Right lobe of liver (tissue), 6 donors: ENCODE measurements around the gene RANBP3. TPM values are rescaled to one million over a fixed set of nuclear protein-coding genes. Genes with fewer than 3 reads are reported as not detected.

Experiments used
- ATAC-seq, 4 donors: fragments of 200-7000 bp; cut with Tn5 transposase; one replicate each; pipeline ENCODE4 v1.9.1; 2020; ENCODE audit warnings: mild to moderate bottlenecking in 4 of 4, moderate library complexity in 4 of 4
- DNase-seq, 3 donors: peaks; one replicate each; pipeline ENCODE4 v3.0.0-alpha.2; 2020
- H3K27ac ChIP-seq, 3 donors: fragments of 200-600 bp; one replicate each; pipeline ENCODE4 v1.8.0; 2022
- H3K27me3 ChIP-seq, 2 donors: fragments of 200-600 bp; one replicate each; pipeline ENCODE4 v1.8.0; 2022
- H3K36me3 ChIP-seq, 4 donors: fragments of 200-600 bp; sonication (generic) in 1 of 4; one replicate each; pipeline versions ENCODE4 v1.5.1 to v1.8.0; 2017 to 2022; ENCODE audit warnings: control low read depth in 1 of 4
- H3K4me1 ChIP-seq, 4 donors: fragments of 200-600 bp; sonication (generic) in 1 of 4; one replicate each; pipeline versions ENCODE4 v1.5.1 to v1.8.0; 2017 to 2022; ENCODE audit warnings: control low read depth in 1 of 4
- H3K4me3 ChIP-seq, 3 donors: fragments of 200-600 bp; one replicate each; pipeline ENCODE4 v1.8.0; 2022
- H3K9me3 ChIP-seq, 4 donors: fragments of 200-600 bp; sonication (generic) in 1 of 4; one replicate each; pipeline versions ENCODE4 v1.5.1 to v1.8.0; 2017 to 2022; ENCODE audit warnings: control low read depth in 1 of 4
- POLR2A ChIP-seq: fragments of 450-650 bp; IDR thresholded peaks from one replicate; pipeline ENCODE4 v1.6.1; 2017; ENCODE audit warnings: antibody characterized with exemption, mild to moderate bottlenecking
- WGBS: methylation state at CpG from one replicate; pipeline ENCODE4 v1.1.6; 2018; ENCODE audit warnings: low coverage, low lambda C conversion rate; ENCODE audit not compliant: insufficient coverage; ENCODE audit errors: missing lambda C conversion rate; 5-methylcytosine and 5-hydroxymethylcytosine counted together
- intact Hi-C, 2 donors: fragments of 100-400 bp; cut with DNase I; formaldehyde crosslinking; loops; one replicate each; pipeline versions ENCODE4 v1.11.2 to v1.14.1; 2022
- total RNA-seq, 6 experiments: library from RNA; depleted of rRNA in 2 of 6; stranded (reverse); fragments of >200 nt in 2 of 6; fragmentation: NEBNext Ultra II Directional in 3 of 6; extraction: Animal tissue kit (Norgen Biotek cat#: 25700) in 3 of 6; gene quantifications; one replicate each; pipeline versions ENCODE4 v1.1.0 to v1.2.4, GENCODE V29; 2016 to 2023
- TF ChIP-seq, protein P1 (sequence below), 4 donors: fragments of 200-600 bp in 3 of 4; fragments of 450-650 bp in 1 of 4; IDR thresholded peaks; one replicate each; pipeline versions ENCODE4 v1.5.1 to v1.8.0; 2016 to 2022; ENCODE audit warnings: antibody characterized with exemption in 4 of 4, mild to moderate bottlenecking in 2 of 4
- donor health status: DM: no; HTN: yes; CAD: no.
- donor health status: DM: no; HTN: no; CAD: no.
- donor health status: DM: no; HTN: no; CAD: no.
- donor health status: DM: no; HTN: yes; CAD: no.
- donor health status: DM: no; HTN: yes; CAD: no.

The RANBP3 gene
- total RNA-seq, 6 experiments from 2014 or later: 21.7 to 49.5 (median 24.5) TPM

DNA sequence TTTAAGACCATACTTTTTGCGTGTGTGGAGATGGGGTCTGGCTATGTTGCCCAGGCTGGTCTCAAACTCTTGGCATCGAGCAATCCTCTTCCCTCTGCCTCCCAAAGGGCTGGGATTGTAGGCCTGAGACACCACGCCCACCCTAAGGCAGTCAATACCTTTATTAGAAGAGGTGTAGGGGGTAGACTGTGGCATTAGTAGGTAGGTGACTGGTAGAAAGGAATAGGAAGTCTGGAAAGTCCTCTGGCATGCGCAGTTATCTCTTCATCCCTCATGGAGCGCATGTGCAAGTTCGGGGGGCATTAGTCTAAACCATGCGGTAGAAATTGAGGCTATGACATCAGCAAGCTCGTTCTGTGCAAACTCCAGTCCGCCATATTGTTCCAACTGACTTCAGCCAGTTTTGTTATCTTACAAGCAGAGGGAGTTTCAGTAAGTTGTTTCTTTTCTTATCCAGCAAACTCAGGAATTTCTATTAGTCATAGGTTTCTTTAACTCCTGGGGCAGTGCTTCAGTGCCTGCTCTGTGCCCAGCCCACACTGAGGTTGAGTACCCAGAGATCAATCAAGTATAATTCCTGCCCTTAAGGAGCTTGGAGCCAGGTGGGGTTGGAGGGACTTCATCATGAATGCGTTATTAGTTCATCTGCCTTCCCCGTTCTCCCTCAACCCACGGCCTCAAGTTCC, 7.3 kb upstream of the RANBP3 start:
- Histone ChIP-seq H3K4me3 (no peak overlapping the region), H3K4me1 (peaks cover 0 to 29% (median 7%) of the 10 kb centered on the region in 4 donors), H3K36me3 (no peaks in the 10 kb centered on the region), H3K27me3 (no peaks in the 10 kb centered on the region), H3K9me3 (no peaks in the 10 kb centered on the region), H3K27ac (no peak overlapping the region)
- no peak for TF ChIP-seq POLR2A
- TF ChIP-seq, protein P1, sequence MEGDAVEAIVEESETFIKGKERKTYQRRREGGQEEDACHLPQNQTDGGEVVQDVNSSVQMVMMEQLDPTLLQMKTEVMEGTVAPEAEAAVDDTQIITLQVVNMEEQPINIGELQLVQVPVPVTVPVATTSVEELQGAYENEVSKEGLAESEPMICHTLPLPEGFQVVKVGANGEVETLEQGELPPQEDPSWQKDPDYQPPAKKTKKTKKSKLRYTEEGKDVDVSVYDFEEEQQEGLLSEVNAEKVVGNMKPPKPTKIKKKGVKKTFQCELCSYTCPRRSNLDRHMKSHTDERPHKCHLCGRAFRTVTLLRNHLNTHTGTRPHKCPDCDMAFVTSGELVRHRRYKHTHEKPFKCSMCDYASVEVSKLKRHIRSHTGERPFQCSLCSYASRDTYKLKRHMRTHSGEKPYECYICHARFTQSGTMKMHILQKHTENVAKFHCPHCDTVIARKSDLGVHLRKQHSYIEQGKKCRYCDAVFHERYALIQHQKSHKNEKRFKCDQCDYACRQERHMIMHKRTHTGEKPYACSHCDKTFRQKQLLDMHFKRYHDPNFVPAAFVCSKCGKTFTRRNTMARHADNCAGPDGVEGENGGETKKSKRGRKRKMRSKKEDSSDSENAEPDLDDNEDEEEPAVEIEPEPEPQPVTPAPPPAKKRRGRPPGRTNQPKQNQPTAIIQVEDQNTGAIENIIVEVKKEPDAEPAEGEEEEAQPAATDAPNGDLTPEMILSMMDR (IDR thresholded peaks at IDR 0.05): no peak
- ATAC-seq: no peak
- 94% methylated on average over 4 of the region's 12 CpGs for WGBS
- DNase-seq: no peak
- intact Hi-C loops: loop anchor here (5.0 kb wide), 1 partner anchor 37 kb away; no protein-coding TSS in a partner anchor

DNA sequence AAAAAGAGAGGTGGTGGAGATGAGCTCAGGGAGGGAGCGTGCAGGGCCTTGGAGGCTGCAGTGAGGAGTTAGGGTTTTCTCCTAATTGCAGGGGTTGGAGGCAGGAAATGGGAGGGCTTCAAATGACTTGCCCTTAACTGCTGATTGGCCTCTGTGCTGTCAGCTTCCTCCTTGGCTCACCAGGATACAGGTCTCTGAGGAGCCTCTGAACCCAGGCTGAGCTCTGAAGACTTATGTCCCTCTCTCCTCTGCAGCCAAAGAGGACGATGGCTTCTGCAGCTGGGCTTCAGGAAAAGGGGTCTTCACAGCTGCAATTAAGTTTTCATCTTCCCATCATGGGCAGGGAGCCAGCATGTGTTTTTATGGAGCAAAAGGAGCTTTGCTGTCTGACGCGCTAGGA, 6.7 kb upstream of the RANBP3 start:
- ATAC-seq: no peak
- Histone ChIP-seq H3K4me3 (no peak overlapping the region), H3K36me3 (no peaks in the 10 kb centered on the region), H3K9me3 (no peaks in the 10 kb centered on the region), H3K27ac (no peak overlapping the region), H3K27me3 (no peaks in the 10 kb centered on the region), H3K4me1 (peaks cover 0 to 35% (median 7%) of the 10 kb centered on the region in 4 donors)
- TF ChIP-seq, protein P1 (IDR thresholded peaks at IDR 0.05): no peak
- no peak for TF ChIP-seq POLR2A
- no peak for DNase-seq
- 50% methylated on average over 1 of the region's 4 CpGs for WGBS
- intact Hi-C loops: no loop called here

DNA sequence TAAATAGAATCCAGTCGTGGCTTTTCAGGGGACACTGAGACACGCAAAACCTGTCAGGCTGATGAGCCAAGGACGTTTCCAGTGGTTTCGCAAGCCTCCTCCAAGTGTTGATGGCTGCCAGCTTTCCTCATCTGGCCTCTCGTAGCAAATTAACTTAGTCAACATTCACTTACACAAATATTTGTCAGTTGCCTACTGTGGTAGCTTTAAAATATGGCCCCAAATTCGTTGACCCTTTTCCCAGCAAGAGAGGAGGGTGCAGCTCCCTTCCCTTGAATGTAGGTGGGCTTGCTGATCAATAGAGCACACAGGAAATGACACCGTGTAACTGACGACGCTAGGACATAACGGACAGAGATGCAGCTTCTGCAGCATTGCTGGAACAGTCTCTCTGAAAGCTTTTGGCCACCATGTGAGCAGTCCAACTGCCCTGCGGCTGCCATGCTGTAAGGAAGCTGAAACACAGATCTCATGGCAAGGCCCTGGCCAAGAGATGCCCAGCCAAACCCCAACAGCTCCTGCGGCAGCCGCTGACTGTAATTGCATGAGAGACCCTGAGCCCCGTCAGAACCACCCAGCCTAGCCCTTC, 5.5 kb upstream of the RANBP3 start:
- no peak overlapping the region for H3K4me3 ChIP-seq
- no peaks in the 10 kb centered on the region for H3K27me3 ChIP-seq
- TF ChIP-seq, protein P1 (IDR thresholded peaks at IDR 0.05): no peak
- no peak for TF ChIP-seq POLR2A
- WGBS: 10% methylated on average over 9 of the region's 14 CpGs
- DNase-seq (no peak), ATAC-seq (peak in 3 of 4 donors; percentile 4 to 30 (median 13))
- H3K4me1 ChIP-seq: peaks cover 0 to 46% (median 7%) of the 10 kb centered on the region in 4 donors
- no peaks in the 10 kb centered on the region for H3K9me3 ChIP-seq
- intact Hi-C loops: no loop called here
- H3K27ac ChIP-seq: peak overlapping the region in 1 of 3 donors; percentile 63
- H3K36me3 ChIP-seq: no peaks in the 10 kb centered on the region

DNA sequence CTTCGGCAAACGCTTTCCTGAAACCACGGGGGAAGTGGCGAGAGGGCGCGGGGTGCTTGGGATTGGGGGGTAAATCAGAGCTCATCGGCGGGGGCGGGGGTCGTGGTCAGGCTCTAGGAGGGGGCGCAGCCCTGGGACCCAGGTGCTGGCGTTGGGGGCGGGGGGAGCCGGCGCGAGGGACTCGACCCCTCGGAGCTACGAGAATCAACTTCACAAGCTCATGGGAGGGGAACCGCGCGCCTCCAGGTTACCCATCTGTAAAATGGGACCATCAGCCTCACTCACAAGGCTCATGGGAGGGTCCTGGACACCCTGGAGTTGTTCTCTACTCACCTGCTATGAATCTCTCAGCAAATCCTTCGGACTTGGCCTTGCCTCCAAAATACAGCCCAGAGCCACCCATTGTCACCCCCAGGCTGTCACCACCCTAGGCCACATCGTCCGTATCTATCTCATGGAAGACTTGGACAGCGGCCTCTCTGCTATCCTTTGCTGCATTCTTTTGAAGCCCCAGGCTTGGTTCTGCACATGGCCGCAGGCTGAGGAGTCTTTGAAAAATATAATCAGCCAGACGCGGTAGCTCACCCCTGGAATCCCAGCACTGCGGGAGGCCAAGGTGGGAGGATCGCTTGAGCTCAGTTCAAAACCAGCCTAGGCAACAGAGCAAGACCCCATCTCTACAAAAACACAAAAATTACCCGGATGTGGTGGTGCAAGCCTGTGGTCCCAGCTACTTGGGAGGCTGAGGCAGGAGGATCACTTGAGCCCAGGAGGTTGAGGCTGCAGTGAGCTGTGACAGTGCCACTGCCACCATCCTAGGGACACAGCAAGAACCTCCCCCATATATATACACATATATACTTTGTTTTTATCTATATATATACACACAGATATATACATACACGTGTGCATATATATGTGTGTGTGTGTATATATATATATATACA, 939 bp upstream of the RANBP3 start:
- ATAC-seq (no peak), DNase-seq (no peak)
- Histone ChIP-seq H3K27me3 (no peaks in the 10 kb centered on the region), H3K9me3 (no peaks in the 10 kb centered on the region), H3K4me1 (peaks cover 0 to 55% (median 10%) of the 10 kb centered on the region in 4 donors), H3K4me3 (peak overlapping the region; percentile 78 to 92 (median 89)), H3K27ac (peak overlapping the region; percentile 77 to 85 (median 84)), H3K36me3 (no peaks in the 10 kb centered on the region)
- intact Hi-C loops: no loop called here
- WGBS: 52% methylated on average over 11 of the region's 33 CpGs
- TF ChIP-seq POLR2A: no peak
- TF ChIP-seq, protein P1 (IDR thresholded peaks at IDR 0.05): no peak
